Transverse colon (tissue), 4 donors: ENCODE measurements around the gene ZNF614.

Experiments used
- CTCF ChIP-seq, 5 experiments: fragments of 200-600 bp in 3 of 5; fragments of 450-650 bp in 2 of 5; sonication (generic) in 3 of 5; IDR thresholded peaks; 1 replicate in 2 of 5; 2 replicates in 3 of 5; pipeline ENCODE4 v1.5.1; 2016 to 2017; ENCODE audit warnings: antibody characterized with exemption in 5 of 5, inconsistent platforms in 3 of 5, mild to moderate bottlenecking in 2 of 5, moderate library complexity in 1 of 5
- EP300 ChIP-seq: sonication (generic); formaldehyde crosslinking; IDR thresholded peaks from one replicate; pipeline ENCODE4 v1.6.1; 2017; ENCODE audit warnings: antibody characterized with exemption, low read depth
- POLR2A ChIP-seq: fragments of 450-650 bp; IDR thresholded peaks from one replicate; pipeline ENCODE4 v1.6.1; 2016; ENCODE audit warnings: antibody characterized with exemption, mild to moderate bottlenecking, moderate library complexity
- POLR2AphosphoS5 ChIP-seq, 3 donors: sonication (generic); formaldehyde crosslinking; IDR thresholded peaks; one replicate each; pipeline ENCODE4 v1.6.1; 2016; ENCODE audit warnings: antibody characterized with exemption in 3 of 3

GRCh38 chr19:52028027-52028779 lies at the start of gene ZNF614:
- TF ChIP-seq CTCF (IDR thresholded peaks at IDR 0.05) (no peak), POLR2AphosphoS5 (IDR thresholded peaks at IDR 0.05) (peak; percentile 50 to 87 (median 69)), POLR2A (peak; percentile 70), EP300 (no peak)
